GM12873 (cell line): Measurements from ENCODE around the gene GCHFR.

Experiments used
- CTCF ChIP-seq: IDR thresholded peaks from 2 replicates; pipeline ENCODE4 v1.5.1; 2012; ENCODE audit warnings: low read depth, mild to moderate bottlenecking, moderate library complexity, low read length, control low read depth; ENCODE audit not compliant: insufficient read depth; ENCODE audit errors: missing control alignments

Gene GCHFR

GRCh38 chr15:40772014-40772413, 8.1 kb downstream of the GCHFR start:
- TF ChIP-seq CTCF = no peak

- TF ChIP-seq CTCF = no peak
Measured at GRCh38 chr15:40773496-40773895, 9.6 kb downstream of the GCHFR start.

GRCh38 chr15:40773902-40774301, 10.0 kb downstream of the GCHFR start:
- no peak for TF ChIP-seq CTCF

GRCh38 chr15:40775007-40775406, 11.1 kb downstream of the GCHFR start:
- TF ChIP-seq CTCF = no peak

GRCh38 chr15:40775740-40776536, 12.1 kb downstream of the GCHFR start:
- TF ChIP-seq CTCF = no peak

GRCh38 chr15:40776537-40777141, 12.8 kb downstream of the GCHFR start:
- no peak for TF ChIP-seq CTCF

- peak; percentile 98 for TF ChIP-seq CTCF
Measured at GRCh38 chr15:40782609-40783227, 18.9 kb downstream of the GCHFR start.
